OCI-LY7 (cell line): ENCODE data around the gene GNB1.

Experiments used
- EZH2phosphoT487 ChIP-seq: fragments of 200-600 bp; sonication (generic); IDR thresholded peaks from 2 replicates; pipeline ENCODE4 v1.6.1; 2018; ENCODE audit warnings: low read depth, borderline replicate concordance, mild to moderate bottlenecking, mixed run types, antibody characterized with exemption, low read length, moderate library complexity, mixed read lengths
- TF ChIP-seq, protein P1 (sequence below): fragments of 200-600 bp; sonication (generic); conservative IDR thresholded peaks from 2 replicates; pipeline ENCODE4 v1.5.1; 2014; ENCODE audit warnings: mild to moderate bottlenecking, antibody characterized with exemption, low read length, moderate library complexity, mixed read lengths

DNA sequence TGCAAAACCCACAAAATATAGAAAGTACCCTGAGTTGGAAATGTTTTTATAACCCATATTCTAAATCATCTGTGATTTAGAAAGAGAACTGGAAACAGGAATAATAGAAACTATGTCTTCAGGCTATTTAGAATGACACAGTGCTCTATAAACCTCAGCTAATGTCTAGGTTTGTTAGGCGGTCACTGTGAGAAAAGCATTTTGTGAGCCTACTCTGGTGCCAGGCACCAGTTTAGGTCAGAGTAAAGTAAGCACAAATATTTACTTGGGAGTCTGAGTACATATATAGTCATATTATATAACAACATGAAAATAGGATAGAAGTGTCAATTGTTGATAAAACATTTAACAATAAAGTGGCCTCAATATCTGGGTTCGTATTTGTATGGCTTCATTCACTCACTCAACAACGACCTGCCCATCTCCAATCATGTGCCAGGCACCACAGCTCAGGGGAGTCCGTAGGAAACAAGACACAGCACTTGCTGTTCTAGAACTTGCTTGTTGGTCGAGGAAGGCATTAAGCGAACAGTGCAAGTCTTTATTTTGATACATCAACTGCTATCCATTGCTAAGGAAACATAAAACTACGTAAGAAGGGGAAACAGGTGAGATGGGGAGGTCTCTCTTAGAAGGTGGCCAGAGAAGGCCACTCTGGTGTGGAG, 37.2 kb downstream of the GNB1 start:
- TF ChIP-seq, protein P1, sequence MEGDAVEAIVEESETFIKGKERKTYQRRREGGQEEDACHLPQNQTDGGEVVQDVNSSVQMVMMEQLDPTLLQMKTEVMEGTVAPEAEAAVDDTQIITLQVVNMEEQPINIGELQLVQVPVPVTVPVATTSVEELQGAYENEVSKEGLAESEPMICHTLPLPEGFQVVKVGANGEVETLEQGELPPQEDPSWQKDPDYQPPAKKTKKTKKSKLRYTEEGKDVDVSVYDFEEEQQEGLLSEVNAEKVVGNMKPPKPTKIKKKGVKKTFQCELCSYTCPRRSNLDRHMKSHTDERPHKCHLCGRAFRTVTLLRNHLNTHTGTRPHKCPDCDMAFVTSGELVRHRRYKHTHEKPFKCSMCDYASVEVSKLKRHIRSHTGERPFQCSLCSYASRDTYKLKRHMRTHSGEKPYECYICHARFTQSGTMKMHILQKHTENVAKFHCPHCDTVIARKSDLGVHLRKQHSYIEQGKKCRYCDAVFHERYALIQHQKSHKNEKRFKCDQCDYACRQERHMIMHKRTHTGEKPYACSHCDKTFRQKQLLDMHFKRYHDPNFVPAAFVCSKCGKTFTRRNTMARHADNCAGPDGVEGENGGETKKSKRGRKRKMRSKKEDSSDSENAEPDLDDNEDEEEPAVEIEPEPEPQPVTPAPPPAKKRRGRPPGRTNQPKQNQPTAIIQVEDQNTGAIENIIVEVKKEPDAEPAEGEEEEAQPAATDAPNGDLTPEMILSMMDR, result no peak
- no peak for TF ChIP-seq EZH2phosphoT487
